ENCODE data around the gene INHA.

DNA sequence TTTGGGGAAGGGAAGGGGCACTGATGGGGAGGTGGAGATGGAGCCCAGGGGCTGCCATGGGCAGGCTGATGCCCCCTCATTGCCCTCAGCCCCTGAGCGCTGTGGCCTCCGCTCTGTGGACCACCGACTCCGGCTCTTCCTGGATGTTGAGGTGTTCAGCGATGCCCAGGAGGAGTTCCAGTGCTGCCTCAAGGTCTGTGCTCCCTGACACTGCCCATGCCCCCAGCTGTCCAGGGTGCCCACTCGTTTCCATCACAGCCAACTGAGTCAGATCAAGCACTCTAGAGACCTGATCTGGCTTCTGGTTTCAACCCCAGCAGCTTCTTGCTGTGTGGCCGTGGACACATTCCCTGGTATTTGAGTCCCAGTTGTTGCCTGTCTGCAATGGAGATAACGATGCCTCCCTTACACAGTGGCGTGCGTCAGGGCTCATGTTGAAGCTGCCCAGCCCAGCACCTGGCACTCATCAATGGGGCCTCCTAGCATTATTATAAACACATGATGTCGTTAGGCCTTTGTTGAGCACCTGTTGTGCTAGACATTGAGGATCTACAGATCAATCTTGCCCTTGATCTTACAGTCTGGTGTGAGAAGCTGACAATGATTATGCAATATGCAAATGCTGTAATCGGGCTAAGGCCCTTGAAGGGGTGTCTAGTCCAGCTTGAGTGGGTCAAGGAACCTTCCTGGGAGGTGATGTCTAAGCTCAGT is 39.9 kb downstream of the INHA start:
- TF ChIP-seq EP300 (IDR thresholded peaks at IDR 0.05; ENCODE audit: borderline replicate concordance) (no peak), YY1 (IDR thresholded peaks at IDR 0.05; ENCODE audit: low read depth) (no peak), TAF1 (IDR thresholded peaks at IDR 0.05; ENCODE audit: low read depth) (no peak), USF1 (IDR thresholded peaks at IDR 0.05) (no peak), FOXM1 (IDR thresholded peaks at IDR 0.05; ENCODE audit: borderline replicate concordance, low read depth) (no peak), TCF12 (IDR thresholded peaks at IDR 0.05; ENCODE audit: low read depth) (no peak), NFIC (IDR thresholded peaks at IDR 0.05) (no peak), TEAD4 (IDR thresholded peaks at IDR 0.05) (no peak), CREB1 (IDR thresholded peaks at IDR 0.05; ENCODE audit: low read depth) (no peak), CEBPB (IDR thresholded peaks at IDR 0.05) (no peak)
- TF ChIP-seq, protein P1, sequence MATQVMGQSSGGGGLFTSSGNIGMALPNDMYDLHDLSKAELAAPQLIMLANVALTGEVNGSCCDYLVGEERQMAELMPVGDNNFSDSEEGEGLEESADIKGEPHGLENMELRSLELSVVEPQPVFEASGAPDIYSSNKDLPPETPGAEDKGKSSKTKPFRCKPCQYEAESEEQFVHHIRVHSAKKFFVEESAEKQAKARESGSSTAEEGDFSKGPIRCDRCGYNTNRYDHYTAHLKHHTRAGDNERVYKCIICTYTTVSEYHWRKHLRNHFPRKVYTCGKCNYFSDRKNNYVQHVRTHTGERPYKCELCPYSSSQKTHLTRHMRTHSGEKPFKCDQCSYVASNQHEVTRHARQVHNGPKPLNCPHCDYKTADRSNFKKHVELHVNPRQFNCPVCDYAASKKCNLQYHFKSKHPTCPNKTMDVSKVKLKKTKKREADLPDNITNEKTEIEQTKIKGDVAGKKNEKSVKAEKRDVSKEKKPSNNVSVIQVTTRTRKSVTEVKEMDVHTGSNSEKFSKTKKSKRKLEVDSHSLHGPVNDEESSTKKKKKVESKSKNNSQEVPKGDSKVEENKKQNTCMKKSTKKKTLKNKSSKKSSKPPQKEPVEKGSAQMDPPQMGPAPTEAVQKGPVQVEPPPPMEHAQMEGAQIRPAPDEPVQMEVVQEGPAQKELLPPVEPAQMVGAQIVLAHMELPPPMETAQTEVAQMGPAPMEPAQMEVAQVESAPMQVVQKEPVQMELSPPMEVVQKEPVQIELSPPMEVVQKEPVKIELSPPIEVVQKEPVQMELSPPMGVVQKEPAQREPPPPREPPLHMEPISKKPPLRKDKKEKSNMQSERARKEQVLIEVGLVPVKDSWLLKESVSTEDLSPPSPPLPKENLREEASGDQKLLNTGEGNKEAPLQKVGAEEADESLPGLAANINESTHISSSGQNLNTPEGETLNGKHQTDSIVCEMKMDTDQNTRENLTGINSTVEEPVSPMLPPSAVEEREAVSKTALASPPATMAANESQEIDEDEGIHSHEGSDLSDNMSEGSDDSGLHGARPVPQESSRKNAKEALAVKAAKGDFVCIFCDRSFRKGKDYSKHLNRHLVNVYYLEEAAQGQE (IDR thresholded peaks at IDR 0.05; ENCODE audit: low read depth), result no peak

All from Ishikawa (cell line).